Transverse colon (tissue), 4 donors: ENCODE measurements around the gene HEPN1. TPM values are rescaled to one million over a fixed set of nuclear protein-coding genes. Genes with fewer than 3 reads are reported as not detected.

Experiments
- DNase-seq: peaks from one replicate; pipeline ENCODE4 v3.0.0-alpha.2; 2019
- H3K27ac ChIP-seq, 4 donors: fragments of 200-600 bp; sonication (generic); 2 replicates each; pipeline ENCODE4 v1.5.1; 2016 to 2018; ENCODE audit warnings: inconsistent platforms in 4 of 4
- H3K27me3 ChIP-seq: fragments of 200-600 bp; sonication (generic); 2 replicates; pipeline ENCODE4 v1.5.1; 2017; ENCODE audit warnings: inconsistent platforms
- H3K36me3 ChIP-seq, 4 donors: fragments of 200-600 bp; sonication (generic); 2 replicates each; pipeline ENCODE4 v1.5.1; 2017 to 2019; ENCODE audit warnings: inconsistent platforms in 4 of 4
- H3K4me1 ChIP-seq, 4 donors: fragments of 200-600 bp; sonication (generic); 2 replicates each; pipeline ENCODE4 v1.5.1; 2017 to 2020; ENCODE audit warnings: inconsistent platforms in 4 of 4
- H3K4me3 ChIP-seq, 4 donors: fragments of 200-600 bp; sonication (generic); 1 replicate in 1 of 4; 2 replicates in 3 of 4; pipeline versions ENCODE4 v1.5.1 to v1.6.1; 2017 to 2019; ENCODE audit warnings: inconsistent platforms in 4 of 4
- H3K9me3 ChIP-seq, 2 donors: fragments of 200-600 bp; sonication (generic); 2 replicates each; pipeline ENCODE4 v1.5.1; 2017 to 2019; ENCODE audit warnings: inconsistent platforms in 2 of 2
- CTCF ChIP-seq, 5 experiments: fragments of 200-600 bp in 3 of 5; fragments of 450-650 bp in 2 of 5; sonication (generic) in 3 of 5; IDR thresholded peaks; 1 replicate in 2 of 5; 2 replicates in 3 of 5; pipeline ENCODE4 v1.5.1; 2016 to 2017; ENCODE audit warnings: antibody characterized with exemption in 5 of 5, inconsistent platforms in 3 of 5, mild to moderate bottlenecking in 2 of 5, moderate library complexity in 1 of 5
- EP300 ChIP-seq: sonication (generic); formaldehyde crosslinking; IDR thresholded peaks from one replicate; pipeline ENCODE4 v1.6.1; 2017; ENCODE audit warnings: antibody characterized with exemption, low read depth
- POLR2A ChIP-seq: fragments of 450-650 bp; IDR thresholded peaks from one replicate; pipeline ENCODE4 v1.6.1; 2016; ENCODE audit warnings: antibody characterized with exemption, mild to moderate bottlenecking, moderate library complexity
- POLR2AphosphoS5 ChIP-seq, 3 donors: sonication (generic); formaldehyde crosslinking; IDR thresholded peaks; one replicate each; pipeline ENCODE4 v1.6.1; 2016; ENCODE audit warnings: antibody characterized with exemption in 3 of 3
- WGBS, 2 donors: methylation state at CpG; one replicate each; pipeline ENCODE4 v1.1.5; 2018; ENCODE audit warnings: low coverage in 1 of 2; 5-methylcytosine and 5-hydroxymethylcytosine counted together
- in situ Hi-C, 4 donors: fragments of 200-750 bp; cut with MboI; loops; one replicate each; pipeline versions ENCODE4 v1.15.0 to v1.15.1; 2017; ENCODE audit warnings: low sequenced_read_pairs in 3 of 4, low pct_ligation_motif_present in 1 of 4, low pct_unique_long_range_greater_than_20kb in 1 of 4
- intact Hi-C: fragments of 100-400 bp; cut with DNase I; formaldehyde crosslinking; loops from one replicate; pipeline ENCODE4 v1.15.1; 2023; ENCODE audit warnings: low total_unique reads
- total RNA-seq, 4 donors: library from RNA; depleted of rRNA; stranded (reverse); fragments of >200 nt; gene quantifications; one replicate each; pipeline ENCODE4 v1.1.0, GENCODE V29; 2016

The HEPN1 gene
- total RNA-seq, 4 donors from 2014 or later, result not detected

GRCh38 chr11:124937336-124937935 lies 18.4 kb downstream of the HEPN1 start:
- in situ Hi-C loops, result no loop called here
- TF ChIP-seq CTCF (IDR thresholded peaks at IDR 0.05) (no peak), EP300 (no peak), POLR2AphosphoS5 (IDR thresholded peaks at IDR 0.05) (no peak), POLR2A (no peak)
- peaks cover 13% of the 10 kb centered on the region for H3K27me3 ChIP-seq
- intact Hi-C loops, result no loop called here
- no peak overlapping the region for H3K27ac ChIP-seq
- no peaks in the 10 kb centered on the region for H3K4me1 ChIP-seq
- H3K4me3 ChIP-seq, result no peak overlapping the region
- no peaks in the 10 kb centered on the region for H3K36me3 ChIP-seq
- H3K9me3 ChIP-seq, result no peaks in the 10 kb centered on the region
- DNase-seq, result no peak
- WGBS, 2 donors, result 58 to 71% methylated on average over 3 of the region's 3 CpGs

- intact Hi-C loops, result no loop called here
- DNase-seq, result no peak
- Histone ChIP-seq H3K9me3 (no peaks in the 10 kb centered on the region), H3K36me3 (no peaks in the 10 kb centered on the region), H3K4me3 (no peak overlapping the region), H3K27me3 (peaks cover 13% of the 10 kb centered on the region), H3K27ac (no peak overlapping the region), H3K4me1 (no peaks in the 10 kb centered on the region)
- 69 to 74% methylated on average over 3 to 6 of the region's 6 CpGs for WGBS, 2 donors
- in situ Hi-C loops, result no loop called here
- no peak for TF ChIP-seq CTCF (IDR thresholded peaks at IDR 0.05)
- no peak for TF ChIP-seq POLR2A
- TF ChIP-seq EP300, result no peak
- no peak for TF ChIP-seq POLR2AphosphoS5 (IDR thresholded peaks at IDR 0.05)
Observed at GRCh38 chr11:124938206-124938765, 19.2 kb downstream of the HEPN1 start.

GRCh38 chr11:124938970-124939369 lies 19.9 kb downstream of the HEPN1 start:
- no peaks in the 10 kb centered on the region for H3K36me3 ChIP-seq
- DNase-seq, result no peak
- H3K27me3 ChIP-seq, result peaks cover 13% of the 10 kb centered on the region
- H3K4me3 ChIP-seq, result no peak overlapping the region
- no peaks in the 10 kb centered on the region for H3K4me1 ChIP-seq
- TF ChIP-seq EP300 (no peak), POLR2A (no peak), POLR2AphosphoS5 (IDR thresholded peaks at IDR 0.05) (no peak), CTCF (IDR thresholded peaks at IDR 0.05) (no peak)
- H3K27ac ChIP-seq, result no peak overlapping the region
- in situ Hi-C loops (no loop called here), intact Hi-C loops (no loop called here)
- H3K9me3 ChIP-seq, result no peaks in the 10 kb centered on the region
- WGBS, 2 donors, result 82% methylated on average over 6 of the region's 6 CpGs; no CpG with 5 or more reads in 1 of the 2 donors

- no peak for TF ChIP-seq POLR2AphosphoS5 (IDR thresholded peaks at IDR 0.05)
- no peak for TF ChIP-seq EP300
- TF ChIP-seq POLR2A, result no peak
- TF ChIP-seq CTCF (IDR thresholded peaks at IDR 0.05), result no peak
- Histone ChIP-seq H3K9me3 (no peaks in the 10 kb centered on the region), H3K4me3 (no peak overlapping the region), H3K4me1 (no peaks in the 10 kb centered on the region), H3K27ac (no peak overlapping the region), H3K36me3 (no peaks in the 10 kb centered on the region), H3K27me3 (peaks cover 14% of the 10 kb centered on the region)
- DNase-seq, result no peak
- in situ Hi-C loops, result no loop called here
- intact Hi-C loops, result no loop called here
- WGBS, 2 donors, result 67 to 75% methylated on average over 1 of the region's 1 CpG
Observed at GRCh38 chr11:124941703-124942102, 22.7 kb downstream of the HEPN1 start.
